ENCODE results near the gene SH3RF3.

SH3RF3 gene

GRCh38 chr2:109282360-109282759 lies 153.4 kb downstream of the SH3RF3 start:
- no peak overlapping the region for H3K27ac ChIP-seq (ENCODE audit: low read depth, low read length)
- no peak overlapping the region for H3K9ac ChIP-seq (ENCODE audit: low read length)
- no peak overlapping the region for H3K4me2 ChIP-seq (ENCODE audit: low read length)
- no peaks in the 10 kb centered on the region for H3K27me3 ChIP-seq (ENCODE audit: insufficient read depth, low read length)
- no peak overlapping the region for H2BK120ac ChIP-seq (ENCODE audit: insufficient read depth, low read length, poor library complexity)
- no peak overlapping the region for H3K14ac ChIP-seq (ENCODE audit: low read length)
- H2AK5ac ChIP-seq (ENCODE audit: low read length) = no peak overlapping the region
- H3K79me1 ChIP-seq (ENCODE audit: low read length) = no peaks in the 10 kb centered on the region
- no peak overlapping the region for H2AFZ ChIP-seq (ENCODE audit: insufficient read depth, low read length, poor library complexity)
- no CpG with 5 or more reads among the region's 12 CpGs for WGBS (ENCODE audit: extremely low coverage, insufficient coverage, insufficient read length)
- H3K18ac ChIP-seq (ENCODE audit: low read length) = no peak overlapping the region
- H4K12ac ChIP-seq (ENCODE audit: low read depth, low read length) = no peak overlapping the region
- H3K36me3 ChIP-seq (ENCODE audit: control insufficient read depth in 1 of 2, insufficient read depth in 2 of 2, low read length in 2 of 2) = no peaks in the 10 kb centered on the region
- peaks cover 0 to 11% of the 10 kb centered on the region in 2 experiments for H3K4me1 ChIP-seq (ENCODE audit: control insufficient read depth in 1 of 2, insufficient read depth in 2 of 2, low read length in 2 of 2)
- H4K91ac ChIP-seq (ENCODE audit: low read depth, low read length) = no peak overlapping the region
- H2BK5ac ChIP-seq (ENCODE audit: low read depth, low read length, poor library complexity) = no peak overlapping the region
- no peak overlapping the region for H3K4ac ChIP-seq (ENCODE audit: low read depth, low read length)
- H4K8ac ChIP-seq (ENCODE audit: low read depth, low read length) = no peak overlapping the region
- no peak for DNase-seq
- H3K79me2 ChIP-seq (ENCODE audit: control insufficient read depth, insufficient read depth, low read length, poor library complexity) = no peaks in the 10 kb centered on the region
- no peak overlapping the region for H2BK12ac ChIP-seq (ENCODE audit: low read length)
- no peak overlapping the region for H3K23ac ChIP-seq (ENCODE audit: low read length)
- no peak overlapping the region for H3K4me3 ChIP-seq (ENCODE audit: low read depth, low read length)
- no peaks in the 10 kb centered on the region for H3K9me3 ChIP-seq (ENCODE audit: insufficient read depth, low read depth, low read length)

GRCh38 chr2:109282865-109283264 lies 153.9 kb downstream of the SH3RF3 start:
- no peak overlapping the region for H3K4me3 ChIP-seq (ENCODE audit: low read depth, low read length)
- H3K36me3 ChIP-seq (ENCODE audit: control insufficient read depth in 1 of 2, insufficient read depth in 2 of 2, low read length in 2 of 2) = no peaks in the 10 kb centered on the region
- H3K9me3 ChIP-seq (ENCODE audit: insufficient read depth, low read depth, low read length) = no peaks in the 10 kb centered on the region
- WGBS (ENCODE audit: extremely low coverage, insufficient coverage, insufficient read length) = no CpG with 5 or more reads among the region's 4 CpGs
- H2BK5ac ChIP-seq (ENCODE audit: low read depth, low read length, poor library complexity) = no peak overlapping the region
- no peak overlapping the region for H4K91ac ChIP-seq (ENCODE audit: low read depth, low read length)
- H3K27me3 ChIP-seq (ENCODE audit: insufficient read depth, low read length) = no peaks in the 10 kb centered on the region
- no peak overlapping the region for H3K18ac ChIP-seq (ENCODE audit: low read length)
- no peak overlapping the region for H4K12ac ChIP-seq (ENCODE audit: low read depth, low read length)
- H3K79me2 ChIP-seq (ENCODE audit: control insufficient read depth, insufficient read depth, low read length, poor library complexity) = no peaks in the 10 kb centered on the region
- no peak overlapping the region for H2AK5ac ChIP-seq (ENCODE audit: low read length)
- no peak overlapping the region for H3K9ac ChIP-seq (ENCODE audit: low read length)
- no peaks in the 10 kb centered on the region for H3K79me1 ChIP-seq (ENCODE audit: low read length)
- H2AFZ ChIP-seq (ENCODE audit: insufficient read depth, low read length, poor library complexity) = no peak overlapping the region
- H3K4me1 ChIP-seq (ENCODE audit: control insufficient read depth in 1 of 2, insufficient read depth in 2 of 2, low read length in 2 of 2) = peaks cover 0 to 11% of the 10 kb centered on the region in 2 experiments
- H3K27ac ChIP-seq (ENCODE audit: low read depth, low read length) = no peak overlapping the region
- H2BK12ac ChIP-seq (ENCODE audit: low read length) = no peak overlapping the region
- H3K4ac ChIP-seq (ENCODE audit: low read depth, low read length) = no peak overlapping the region
- H2BK120ac ChIP-seq (ENCODE audit: insufficient read depth, low read length, poor library complexity) = no peak overlapping the region
- H3K4me2 ChIP-seq (ENCODE audit: low read length) = no peak overlapping the region
- no peak for DNase-seq
- H4K8ac ChIP-seq (ENCODE audit: low read depth, low read length) = no peak overlapping the region
- H3K14ac ChIP-seq (ENCODE audit: low read length) = no peak overlapping the region
- no peak overlapping the region for H3K23ac ChIP-seq (ENCODE audit: low read length)

GRCh38 chr2:109284826-109285225 lies 155.8 kb downstream of the SH3RF3 start:
- Histone ChIP-seq H4K8ac (ENCODE audit: low read depth, low read length) (no peak overlapping the region), H3K9ac (ENCODE audit: low read length) (no peak overlapping the region), H3K4me1 (ENCODE audit: control insufficient read depth in 1 of 2, insufficient read depth in 2 of 2, low read length in 2 of 2) (peaks cover 0 to 3% of the 10 kb centered on the region in 2 experiments)

GRCh38 chr2:109285244-109285651 lies 156.2 kb downstream of the SH3RF3 start:
- no peak overlapping the region for H3K4me2 ChIP-seq (ENCODE audit: low read length)
- H3K9ac ChIP-seq (ENCODE audit: low read length) = no peak overlapping the region
- H3K14ac ChIP-seq (ENCODE audit: low read length) = no peak overlapping the region
- no peaks in the 10 kb centered on the region for H3K9me3 ChIP-seq (ENCODE audit: insufficient read depth, low read depth, low read length)
- no peak overlapping the region for H3K27ac ChIP-seq (ENCODE audit: low read depth, low read length)
- no peak overlapping the region for H2BK12ac ChIP-seq (ENCODE audit: low read length)
- no peak overlapping the region for H2BK120ac ChIP-seq (ENCODE audit: insufficient read depth, low read length, poor library complexity)
- H3K4me3 ChIP-seq (ENCODE audit: low read depth, low read length) = no peak overlapping the region
- H4K91ac ChIP-seq (ENCODE audit: low read depth, low read length) = no peak overlapping the region
- H4K12ac ChIP-seq (ENCODE audit: low read depth, low read length) = no peak overlapping the region
- no peak overlapping the region for H4K8ac ChIP-seq (ENCODE audit: low read depth, low read length)
- no peak overlapping the region for H2AK5ac ChIP-seq (ENCODE audit: low read length)
- no peaks in the 10 kb centered on the region for H3K27me3 ChIP-seq (ENCODE audit: insufficient read depth, low read length)
- WGBS (ENCODE audit: extremely low coverage, insufficient coverage, insufficient read length) = no CpG with 5 or more reads among the region's 11 CpGs
- H2BK5ac ChIP-seq (ENCODE audit: low read depth, low read length, poor library complexity) = no peak overlapping the region
- no peak overlapping the region for H2AFZ ChIP-seq (ENCODE audit: insufficient read depth, low read length, poor library complexity)
- no peaks in the 10 kb centered on the region for H3K36me3 ChIP-seq (ENCODE audit: control insufficient read depth in 1 of 2, insufficient read depth in 2 of 2, low read length in 2 of 2)
- H3K4ac ChIP-seq (ENCODE audit: low read depth, low read length) = no peak overlapping the region
- H3K23ac ChIP-seq (ENCODE audit: low read length) = no peak overlapping the region
- no peaks in the 10 kb centered on the region for H3K79me2 ChIP-seq (ENCODE audit: control insufficient read depth, insufficient read depth, low read length, poor library complexity)
- no peak overlapping the region for H3K18ac ChIP-seq (ENCODE audit: low read length)
- H3K4me1 ChIP-seq (ENCODE audit: control insufficient read depth in 1 of 2, insufficient read depth in 2 of 2, low read length in 2 of 2) = no peaks in the 10 kb centered on the region
- DNase-seq = no peak
- H3K79me1 ChIP-seq (ENCODE audit: low read length) = no peaks in the 10 kb centered on the region

More at GRCh38 chr2:109284826-109285225, 155.8 kb downstream of the SH3RF3 start:
- Histone ChIP-seq H3K9me3 (ENCODE audit: insufficient read depth, low read depth, low read length) (no peaks in the 10 kb centered on the region), H3K27ac (ENCODE audit: low read depth, low read length) (no peak overlapping the region), H3K79me2 (ENCODE audit: control insufficient read depth, insufficient read depth, low read length, poor library complexity) (no peaks in the 10 kb centered on the region), H4K91ac (ENCODE audit: low read depth, low read length) (no peak overlapping the region), H3K79me1 (ENCODE audit: low read length) (no peaks in the 10 kb centered on the region), H3K27me3 (ENCODE audit: insufficient read depth, low read length) (no peaks in the 10 kb centered on the region), H3K23ac (ENCODE audit: low read length) (no peak overlapping the region), H2AK5ac (ENCODE audit: low read length) (no peak overlapping the region), H2BK5ac (ENCODE audit: low read depth, low read length, poor library complexity) (no peak overlapping the region), H3K18ac (ENCODE audit: low read length) (no peak overlapping the region), H2AFZ (ENCODE audit: insufficient read depth, low read length, poor library complexity) (no peak overlapping the region), H3K4me3 (ENCODE audit: low read depth, low read length) (no peak overlapping the region), H3K36me3 (ENCODE audit: control insufficient read depth in 1 of 2, insufficient read depth in 2 of 2, low read length in 2 of 2) (no peaks in the 10 kb centered on the region), H3K4ac (ENCODE audit: low read depth, low read length) (no peak overlapping the region), H2BK12ac (ENCODE audit: low read length) (no peak overlapping the region), H4K12ac (ENCODE audit: low read depth, low read length) (no peak overlapping the region), H3K14ac (ENCODE audit: low read length) (no peak overlapping the region), H2BK120ac (ENCODE audit: insufficient read depth, low read length, poor library complexity) (no peak overlapping the region), H3K4me2 (ENCODE audit: low read length) (no peak overlapping the region)
- WGBS (ENCODE audit: extremely low coverage, insufficient coverage, insufficient read length) = no CpG with 5 or more reads among the region's 7 CpGs
- no peak for DNase-seq

Data from trophoblast cell (in vitro differentiated cells and primary cell).